ENCODE data around the gene SH3TC2.

Gene SH3TC2

DNA sequence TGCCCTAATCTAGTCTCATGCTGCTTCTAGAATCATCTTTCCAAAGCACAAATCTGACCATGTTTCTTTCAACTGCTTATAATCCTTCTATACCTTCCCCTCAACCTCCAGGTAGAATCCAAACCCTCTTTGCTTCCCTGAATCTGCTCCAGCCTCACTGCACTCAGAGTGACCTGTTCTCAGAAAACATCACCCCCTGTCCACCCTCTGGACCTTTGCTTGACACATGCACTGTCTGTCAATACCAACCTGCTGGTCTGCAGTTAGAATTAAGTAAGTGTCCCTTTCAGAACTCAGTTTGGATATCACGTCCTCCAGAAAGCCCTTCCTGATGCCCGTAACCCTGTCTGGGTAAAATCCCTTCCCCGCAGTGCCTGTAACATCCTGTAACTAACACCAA is 63.1 kb downstream of the SH3TC2 start:
- DNase-seq (ENCODE audit: low spot score) = no peak

DNA sequence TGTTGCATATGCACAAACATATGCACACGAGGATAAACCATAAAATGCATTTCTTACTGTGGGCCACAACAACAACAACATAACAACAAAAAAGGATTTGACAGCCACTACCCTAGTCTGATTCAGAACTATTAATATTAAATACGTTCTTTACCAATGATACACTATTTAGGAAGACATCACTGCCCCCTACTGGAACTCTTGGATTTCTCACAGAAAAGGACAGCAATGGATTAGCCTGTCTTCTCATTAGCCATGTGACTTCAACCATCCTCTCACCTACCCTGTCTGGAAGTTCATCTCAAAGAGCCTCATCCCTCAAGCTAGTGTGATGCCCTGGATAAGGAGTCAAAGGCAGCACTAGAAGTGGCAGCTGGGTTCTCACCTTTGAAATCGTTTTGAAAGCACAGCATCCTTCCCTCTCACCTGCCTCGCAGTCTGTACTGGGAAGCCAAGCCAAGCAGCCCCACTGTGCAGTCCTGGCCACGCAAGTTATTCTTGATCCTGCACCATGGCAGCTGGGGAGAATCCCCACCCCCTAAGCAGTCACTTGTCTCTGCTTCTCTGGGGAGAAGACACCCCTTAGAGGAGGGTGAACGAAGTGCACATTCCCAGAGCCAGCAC is 64.6 kb downstream of the SH3TC2 start:
- DNase-seq (ENCODE audit: low spot score) = peak; percentile 46

DNA sequence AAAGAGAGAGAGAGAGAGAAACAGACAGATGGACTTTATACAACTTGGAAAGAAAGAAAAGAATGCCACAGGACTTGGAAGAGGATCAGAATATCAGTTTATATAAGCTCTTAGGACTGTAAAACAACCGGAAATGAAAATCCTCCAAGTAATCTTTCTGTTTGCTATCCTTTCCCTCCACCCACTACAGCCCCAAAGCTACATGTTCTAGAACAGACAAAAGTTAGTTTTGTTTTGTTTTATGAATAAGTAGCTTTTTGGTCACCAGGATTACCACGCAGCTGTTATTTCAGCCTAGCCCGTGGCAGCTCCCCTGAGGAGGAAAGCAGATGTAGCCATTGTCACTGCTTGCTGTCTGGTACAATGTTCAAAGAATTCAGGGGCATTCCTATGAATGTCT is 66.6 kb downstream of the SH3TC2 start:
- DNase-seq (ENCODE audit: low spot score) = no peak

DNA sequence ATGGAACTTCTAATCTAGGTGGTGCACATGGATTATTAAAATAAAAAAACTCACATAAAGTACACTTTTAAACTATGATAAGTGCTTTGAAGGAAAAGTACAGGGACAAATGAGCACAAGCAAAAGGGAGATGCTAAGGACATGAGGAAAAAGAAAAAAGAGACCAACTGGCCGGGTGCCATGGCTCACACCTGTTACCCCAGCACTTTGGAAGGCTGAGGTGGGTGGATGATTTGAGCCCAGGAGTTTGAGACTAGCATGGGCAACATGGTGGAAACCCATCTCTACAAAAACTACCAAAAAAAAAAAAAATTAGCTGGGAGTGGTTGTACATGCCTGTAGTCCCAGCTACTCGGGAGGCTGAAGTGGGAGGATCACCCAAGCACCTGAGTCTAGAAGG is 67.1 kb downstream of the SH3TC2 start:
- DNase-seq (ENCODE audit: low spot score) = no peak

DNA sequence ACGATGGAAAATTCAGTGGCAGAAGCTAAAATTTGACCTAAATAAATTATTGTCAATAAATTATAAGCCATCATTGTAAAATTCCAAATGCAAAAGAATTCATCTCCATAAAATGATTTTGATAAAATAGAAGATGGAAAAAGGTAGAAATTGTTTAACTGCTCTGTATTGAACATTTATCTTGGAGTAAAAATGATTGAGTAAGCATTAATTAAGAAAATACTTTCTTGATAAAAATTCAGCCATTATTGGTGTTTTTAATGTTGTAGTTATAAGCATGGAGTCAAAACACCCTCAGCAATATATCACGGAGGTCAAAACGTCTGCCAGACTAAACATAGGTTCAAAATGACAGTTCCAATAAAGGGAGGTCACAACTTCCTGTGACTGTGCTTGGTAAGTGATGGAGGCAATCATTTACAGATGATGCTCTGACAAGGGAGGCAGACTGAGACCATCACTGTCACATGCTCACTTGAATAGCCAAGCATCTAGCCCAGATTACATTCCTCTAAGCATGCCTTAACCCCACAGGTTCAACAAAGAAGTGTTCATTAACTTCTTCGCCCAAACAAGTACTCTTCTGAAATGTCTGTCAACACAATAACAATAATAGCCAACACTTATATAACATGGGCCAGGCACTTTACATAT is 69.5 kb downstream of the SH3TC2 start:
- no peak for DNase-seq (ENCODE audit: low spot score)

DNA sequence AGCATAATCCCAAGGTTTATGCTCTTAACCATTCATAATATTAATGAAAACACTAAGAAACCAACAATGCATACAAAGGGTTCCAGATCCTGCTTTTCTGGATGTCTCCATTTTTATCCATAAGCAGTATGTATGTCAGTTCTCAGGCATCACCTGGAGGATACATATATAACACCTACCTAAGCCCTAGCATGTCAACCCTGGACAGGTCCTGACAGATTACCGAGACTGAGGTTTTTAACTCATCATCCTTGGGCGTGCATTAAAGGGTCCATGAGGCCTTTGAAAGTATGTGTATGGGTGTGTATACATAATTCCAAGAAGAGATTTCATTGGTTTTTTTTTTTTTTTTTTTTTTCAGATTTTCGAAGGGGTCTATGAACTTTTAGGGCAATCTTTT is 70.6 kb downstream of the SH3TC2 start:
- no peak for DNase-seq (ENCODE audit: low spot score)

DNA sequence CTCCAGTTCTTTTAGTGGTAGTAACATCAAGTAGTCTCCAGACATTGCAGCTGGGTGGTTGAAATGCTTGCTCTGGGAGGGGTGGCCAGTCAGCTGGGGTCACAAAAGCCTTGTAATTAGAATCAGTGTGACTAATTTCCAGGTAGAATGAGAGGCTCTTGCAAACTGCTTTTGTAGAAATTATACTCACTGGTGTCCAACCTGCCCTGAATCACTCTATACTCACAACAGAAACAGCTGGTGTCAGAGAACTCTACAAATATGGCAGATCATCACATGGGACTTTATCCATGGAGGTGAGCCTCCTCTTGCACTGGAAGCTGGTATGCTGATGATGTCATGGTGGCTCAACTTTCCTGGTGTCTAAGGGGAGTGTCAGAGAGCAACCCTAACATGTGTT is 71.3 kb downstream of the SH3TC2 start:
- no peak for DNase-seq (ENCODE audit: low spot score)

DNA sequence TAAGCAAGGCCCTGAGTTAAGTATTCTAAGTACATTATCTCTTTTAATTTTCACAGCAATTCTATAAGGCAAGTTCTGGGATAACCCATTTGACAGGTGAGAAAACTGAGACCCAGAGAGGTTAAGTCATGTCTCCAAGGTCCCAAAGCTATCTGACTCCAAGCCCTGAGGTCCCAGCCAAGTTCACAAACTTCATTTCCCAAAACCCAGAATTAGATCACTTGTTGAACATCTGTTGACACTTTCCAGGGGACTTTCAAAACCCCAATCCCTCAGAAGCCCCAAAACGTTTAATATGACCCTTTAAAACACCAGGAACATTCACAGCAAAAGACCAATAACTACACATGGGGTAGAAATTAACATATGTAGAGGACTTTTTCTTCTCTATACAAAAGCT is 72.0 kb downstream of the SH3TC2 start:
- DNase-seq (ENCODE audit: low spot score) = no peak

DNA sequence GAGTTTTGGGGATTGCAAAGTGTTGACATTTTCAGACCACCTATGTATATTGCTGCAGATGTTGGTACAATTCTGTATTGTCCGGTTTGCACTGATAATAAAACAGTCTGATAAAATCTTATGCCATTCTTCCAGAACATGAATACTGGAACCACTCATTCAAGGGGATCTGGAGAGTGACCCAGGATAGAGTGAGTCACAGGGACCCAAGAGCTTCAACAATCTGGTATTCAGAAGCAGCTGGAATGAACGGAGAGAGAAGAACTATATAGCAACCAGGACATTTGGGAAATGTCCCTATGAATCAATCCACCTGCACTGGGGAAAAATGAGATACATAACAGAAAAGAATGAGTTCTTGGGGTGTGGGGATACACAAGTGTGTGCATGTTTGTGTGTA is 73.3 kb downstream of the SH3TC2 start:
- no peak for DNase-seq (ENCODE audit: low spot score)

DNA sequence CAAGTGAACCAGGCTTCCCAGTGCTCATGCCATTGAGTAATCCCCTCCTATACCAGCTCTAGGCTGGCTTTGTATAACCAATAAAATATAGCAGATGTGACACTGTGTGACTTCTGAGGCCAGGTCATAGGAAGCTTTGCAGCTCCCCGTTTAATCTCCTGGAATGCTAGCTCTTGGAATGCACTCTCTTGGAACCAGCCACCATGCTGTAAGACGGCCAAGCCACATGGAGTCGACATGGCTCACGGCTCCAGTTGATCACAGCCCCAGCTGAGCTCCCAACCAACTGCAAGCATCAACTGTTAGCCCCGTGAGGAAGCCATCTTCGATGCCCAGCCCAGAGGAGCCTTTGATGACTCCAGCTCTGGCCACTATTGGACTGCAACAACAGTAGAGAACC is 74.5 kb downstream of the SH3TC2 start:
- no peak for DNase-seq (ENCODE audit: low spot score)

DNA sequence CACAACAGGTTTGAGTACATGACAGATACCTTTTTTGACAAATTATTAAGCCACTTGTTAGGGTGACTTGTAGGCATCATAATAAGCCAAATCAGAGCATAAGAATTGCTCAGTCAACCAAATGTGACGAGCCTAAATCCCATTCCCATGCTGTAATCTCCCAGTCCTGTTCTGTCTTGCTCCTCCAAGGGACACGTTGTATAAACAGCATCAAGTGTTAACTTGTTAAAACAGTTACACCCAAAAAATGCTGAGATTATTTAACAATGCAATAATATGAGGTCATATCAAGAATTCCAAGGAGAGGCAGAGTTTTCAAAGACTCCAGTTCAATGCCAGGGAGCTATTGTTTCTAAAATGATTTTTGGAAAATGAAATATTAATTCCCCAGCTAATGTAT is 76.2 kb downstream of the SH3TC2 start:
- no peak for DNase-seq (ENCODE audit: low spot score)

DNA sequence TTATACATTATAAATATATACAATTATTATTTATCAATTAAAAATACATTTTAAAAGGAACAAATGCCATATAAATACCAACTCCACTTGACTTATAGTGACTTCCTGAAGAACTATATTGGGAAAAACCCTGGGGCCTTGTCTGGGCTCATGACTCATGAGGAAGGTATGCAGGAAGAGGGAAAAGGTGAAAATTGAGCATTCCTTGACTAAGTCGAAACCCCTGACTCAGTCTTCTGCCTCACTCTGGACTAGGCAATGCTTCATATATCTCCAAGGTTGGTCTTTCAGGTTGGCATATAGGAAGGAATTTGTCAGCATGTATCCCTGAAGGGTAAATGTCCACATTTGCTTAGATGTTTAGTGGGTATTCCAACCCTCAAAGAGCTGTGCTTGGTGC is 78.5 kb downstream of the SH3TC2 start:
- DNase-seq (ENCODE audit: low spot score) = no peak

DNA sequence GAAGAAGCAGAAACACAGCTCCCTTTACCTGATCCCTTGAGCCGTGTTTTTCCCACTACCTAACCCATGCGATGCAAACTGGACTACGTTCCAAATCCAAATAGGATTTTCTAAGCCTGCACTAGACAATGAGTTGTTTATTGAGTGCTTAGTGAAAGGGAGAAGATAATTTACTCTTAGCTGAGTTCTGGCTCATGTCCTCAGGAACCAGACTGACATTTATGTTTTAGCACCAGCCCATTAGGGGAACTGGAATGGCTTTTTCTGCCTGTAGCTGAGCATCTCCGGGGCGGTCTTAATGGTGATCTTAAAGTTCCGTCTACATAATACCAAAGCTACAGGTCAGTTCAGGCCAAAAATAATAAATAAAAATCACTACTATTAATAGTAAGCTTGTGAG is 81.5 kb downstream of the SH3TC2 start:
- DNase-seq (ENCODE audit: low spot score) = no peak

DNA sequence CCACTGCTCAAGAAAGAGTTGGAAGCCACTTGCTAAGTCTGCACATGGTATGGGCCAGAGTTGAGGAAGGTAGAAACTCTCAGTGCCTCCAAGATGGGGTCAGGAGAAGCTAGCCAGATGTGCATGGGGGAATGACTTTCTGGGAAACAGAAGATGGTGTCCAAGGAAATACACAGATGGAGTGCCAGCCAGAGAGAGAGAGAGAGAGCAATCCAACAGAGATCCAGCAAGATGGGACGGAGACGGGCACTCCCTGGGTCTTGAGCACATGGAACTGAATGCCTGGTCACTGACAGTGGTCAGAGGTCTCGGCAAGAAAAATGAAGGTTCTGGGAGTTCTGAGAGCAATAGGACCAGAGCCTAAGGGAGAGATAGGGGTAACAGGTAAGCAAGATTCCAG is 82.1 kb downstream of the SH3TC2 start:
- no peak for DNase-seq (ENCODE audit: low spot score)

DNA sequence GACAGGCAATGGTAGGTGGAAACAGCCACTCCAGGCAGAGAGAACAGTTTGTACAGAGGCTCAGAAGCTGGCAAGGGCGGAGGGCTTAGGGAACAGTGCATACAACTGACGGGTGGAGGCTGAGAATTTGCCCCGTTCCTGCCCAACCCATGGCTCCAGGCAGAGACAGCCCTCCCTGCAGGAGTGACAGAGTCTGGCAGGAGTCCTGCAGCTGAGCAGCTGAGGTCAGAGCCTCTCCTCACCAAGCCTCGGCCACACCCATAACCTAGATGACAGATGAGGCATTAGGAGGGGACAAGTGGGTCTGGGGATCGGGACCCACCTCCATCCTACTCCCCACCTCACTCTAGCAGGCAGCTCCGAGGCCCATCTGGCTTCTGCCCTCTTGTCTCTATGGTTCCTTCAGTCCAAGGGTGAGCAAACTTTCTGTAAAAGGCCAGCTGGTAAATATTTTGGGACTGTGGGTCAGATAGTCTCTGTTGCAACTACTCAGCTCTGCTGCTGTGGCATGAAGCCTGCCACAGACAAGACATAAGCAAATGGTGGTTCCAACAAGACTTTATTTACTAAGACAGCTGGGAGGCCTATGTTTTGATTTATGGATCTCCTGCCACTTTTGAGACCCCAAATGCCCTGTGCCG is 83.7 kb downstream of the SH3TC2 start:
- DNase-seq (ENCODE audit: low spot score) = no peak

DNA sequence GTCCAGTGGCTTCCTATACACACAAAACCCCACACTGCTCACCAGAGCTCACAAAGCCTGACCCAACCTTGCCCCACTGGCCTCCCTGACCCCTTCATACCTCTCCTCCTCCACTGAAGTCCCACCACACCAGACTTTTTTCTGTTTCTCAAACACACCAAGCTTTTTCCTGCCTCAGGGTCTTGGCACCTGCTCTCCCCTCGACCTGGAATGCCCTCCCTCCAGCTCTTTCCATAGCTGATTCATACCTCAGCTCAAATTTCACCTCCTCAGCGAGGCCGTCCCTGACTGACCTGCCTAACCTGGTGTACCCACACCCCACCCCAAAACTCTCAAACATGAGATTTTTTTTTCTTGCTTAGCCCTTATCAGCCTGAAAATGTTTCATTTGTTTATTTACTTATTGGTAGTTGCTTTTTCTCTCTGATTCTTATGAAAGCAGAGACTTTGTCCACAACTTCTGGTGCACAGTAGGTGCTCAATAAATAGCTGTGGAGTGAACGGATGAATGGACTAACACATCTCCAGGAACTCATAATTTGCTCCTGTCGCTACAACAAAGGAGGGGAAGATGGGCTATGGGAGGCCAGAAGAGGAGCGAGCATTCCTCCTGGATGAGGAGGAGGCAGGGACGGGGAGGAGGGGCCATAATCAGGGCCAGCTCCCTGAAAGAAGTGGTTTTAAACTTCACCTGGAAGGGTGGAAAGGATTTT is 84.3 kb downstream of the SH3TC2 start:
- DNase-seq (ENCODE audit: low spot score) = no peak

DNA sequence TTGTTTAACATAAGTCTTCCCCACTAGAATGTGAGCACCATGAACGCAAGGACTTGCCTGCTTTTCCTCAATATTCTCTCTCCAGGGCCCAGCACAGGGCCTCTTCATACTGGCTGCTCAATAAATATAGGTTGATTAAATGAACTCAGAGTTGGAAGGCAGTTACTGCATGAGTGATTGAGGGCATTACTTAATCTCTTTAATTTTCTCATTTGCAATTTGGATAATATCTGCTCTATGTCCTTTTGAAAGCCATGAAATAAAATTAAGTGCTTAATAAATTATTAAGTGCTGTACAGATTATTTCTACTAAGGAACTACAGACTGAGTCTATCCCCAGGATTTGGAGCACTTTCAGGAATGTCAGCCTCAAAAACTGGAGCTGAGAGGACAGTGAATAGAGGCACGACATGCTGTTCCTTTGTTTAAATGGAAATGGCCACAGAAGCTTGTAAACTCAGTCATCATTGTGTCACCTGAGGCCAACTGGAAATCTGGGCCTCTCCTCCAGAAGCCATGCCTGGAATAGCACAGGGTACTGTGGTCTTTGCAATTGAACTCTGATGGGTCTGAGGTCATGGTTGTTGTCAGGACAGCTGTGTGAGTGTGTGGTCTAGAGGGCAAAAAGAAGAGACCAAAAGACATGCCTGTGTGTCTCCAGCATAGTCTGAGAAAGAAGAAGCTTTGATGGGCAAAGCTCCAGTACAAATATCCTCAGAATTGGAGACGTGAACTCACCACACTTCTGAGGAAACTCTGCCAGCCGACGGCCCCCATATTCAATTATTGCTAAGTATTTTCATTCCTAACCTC is 86.1 kb downstream of the SH3TC2 start:
- no peak for DNase-seq (ENCODE audit: low spot score)

DNA sequence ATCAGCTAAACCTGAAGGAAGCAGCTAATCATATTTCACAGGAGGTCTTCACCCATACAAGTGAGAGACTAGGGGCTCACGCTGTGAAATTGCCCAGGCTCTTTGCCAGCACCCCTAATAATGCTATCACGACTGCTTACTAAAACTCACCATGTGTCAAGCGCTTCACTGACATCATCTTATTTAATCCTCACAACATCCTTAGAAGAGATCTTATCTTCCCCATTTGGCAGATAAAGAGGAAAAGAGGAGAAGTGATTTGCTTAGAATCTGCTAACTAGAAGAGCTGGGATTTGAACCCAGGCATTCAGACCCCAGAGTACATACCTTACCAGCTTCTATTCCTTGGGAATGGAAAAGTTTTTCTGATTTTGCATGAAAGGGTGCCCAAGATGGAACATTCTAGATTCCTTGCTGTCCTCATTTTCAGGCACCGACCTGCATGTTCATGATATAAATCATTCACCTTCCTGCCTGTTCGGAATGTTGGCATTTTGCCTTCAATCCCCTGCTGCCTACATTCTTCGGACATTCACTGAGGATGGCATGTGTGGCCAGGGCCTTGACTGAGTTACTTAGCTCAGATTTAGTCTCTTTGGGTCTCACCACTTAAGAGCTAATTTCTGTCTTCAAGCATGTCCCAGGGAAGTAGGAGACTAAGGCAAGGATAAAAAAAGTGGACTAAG is 88.1 kb downstream of the SH3TC2 start:
- DNase-seq (ENCODE audit: low spot score) = no peak

DNA sequence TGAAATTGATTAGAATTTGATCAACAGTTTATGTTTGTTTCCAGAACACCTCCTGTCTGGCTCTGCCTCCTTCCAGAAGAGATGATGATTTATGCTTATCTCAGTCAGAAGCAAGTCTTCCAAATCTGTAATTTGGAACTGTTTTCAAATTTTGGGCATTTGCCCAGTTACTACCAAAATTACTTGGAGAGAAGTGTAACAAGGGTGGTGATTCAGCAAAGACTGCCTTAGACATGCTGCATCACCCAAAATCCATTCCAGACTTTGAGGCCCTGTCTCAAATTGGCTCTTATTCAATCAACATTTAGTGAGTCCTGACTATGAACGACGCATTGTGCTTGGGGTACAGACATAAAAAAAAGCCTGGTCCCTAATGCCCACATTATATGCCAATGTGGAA is 89.4 kb downstream of the SH3TC2 start:
- no peak for DNase-seq (ENCODE audit: low spot score)

DNA sequence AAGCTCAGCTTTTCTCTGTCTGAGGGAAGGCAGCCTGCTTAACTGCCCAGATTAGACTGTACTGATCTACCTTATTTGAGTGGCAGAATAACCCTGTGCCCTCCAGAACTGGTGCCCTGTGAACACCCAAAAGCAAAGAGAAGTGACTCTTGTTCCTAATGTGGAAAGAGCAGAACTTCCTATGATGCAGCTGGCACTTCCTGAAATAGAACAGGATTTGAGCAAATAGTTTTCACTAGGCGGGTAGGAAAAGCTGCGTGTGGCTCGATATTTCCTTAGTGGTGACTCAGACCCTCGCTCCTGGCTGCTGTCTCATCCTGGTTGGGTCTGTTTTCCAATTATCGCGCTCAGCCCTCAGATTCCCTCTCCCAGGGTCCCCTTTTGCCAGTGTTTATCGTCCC is 89.9 kb downstream of the SH3TC2 start:
- no peak for DNase-seq (ENCODE audit: low spot score)

DNA sequence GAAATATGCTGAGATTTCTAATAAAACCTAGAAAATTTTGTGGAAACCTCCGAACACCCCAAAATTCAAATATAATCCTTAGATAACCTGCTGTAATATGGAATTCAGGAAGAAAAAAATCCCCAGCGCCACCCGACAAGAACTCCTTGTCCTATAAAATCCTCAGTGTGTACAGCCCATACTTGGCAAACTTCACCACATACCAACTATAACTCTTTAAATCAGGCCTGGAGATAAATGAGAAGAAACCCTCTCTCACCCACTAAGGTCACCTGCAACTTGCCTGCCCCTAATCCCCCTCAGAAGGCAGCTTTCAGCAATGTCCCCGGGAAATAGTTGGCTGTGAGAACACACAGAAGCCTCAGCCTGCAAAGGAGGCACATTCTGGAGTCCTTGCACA is 90.5 kb downstream of the SH3TC2 start:
- no peak for DNase-seq (ENCODE audit: low spot score)

DNA sequence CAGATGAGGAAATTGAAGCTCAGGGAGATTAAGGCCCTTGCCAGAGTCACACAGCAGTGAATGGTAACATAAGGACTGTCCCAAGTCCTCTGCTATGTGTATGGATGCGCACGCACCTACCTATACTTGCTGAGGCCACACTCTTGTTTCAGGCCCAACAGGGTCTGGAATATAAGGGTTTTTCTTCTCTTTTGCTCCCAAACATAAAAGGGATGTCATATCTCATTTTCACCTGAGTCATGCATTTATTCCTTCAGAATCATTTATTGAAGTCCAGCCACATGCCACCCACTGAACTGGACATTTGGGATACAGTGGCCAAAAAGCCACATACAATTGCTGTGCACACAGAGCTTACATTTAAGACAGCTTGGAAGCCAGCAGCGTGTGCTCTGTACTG is 92.0 kb downstream of the SH3TC2 start:
- no peak for DNase-seq (ENCODE audit: low spot score)

Measured in CD4-positive, alpha-beta T cell treated with Interleukin-6 at 100 ng/mL for 8 hours (primary cell).